HCT116 (cell line): ENCODE results near the gene ZBTB17. TPM values are rescaled to one million over a fixed set of nuclear protein-coding genes. Genes with fewer than 3 reads are reported as not detected.

Source experiments
- ATAC-seq: fragments of 200-7000 bp; cut with Tn5 transposase; 2 replicates; pipeline ENCODE4 v1.9.1; 2020; ENCODE audit warnings: mild to moderate bottlenecking, moderate library complexity
- BruUV-seq: library from RNA; stranded (reverse); fragments of 400-500 nt; replicated peaks from 2 replicates; lab custom pipeline; 2021; lab: Mats Ljungman, UMichigan
- CTCF ChIA-PET: fragments of 300-600 bp; sonication (Branson Sonifier 250); formaldehyde crosslinking; loops from one replicate; lab custom pipeline; 2021; ENCODE audit warnings: antibody characterized with exemption; lab: Charles Lee
- POLR2A ChIA-PET: fragments of 300-600, 350-600 bp; sonication (Branson Sonifier 250); formaldehyde crosslinking; loops from one replicate; lab custom pipeline; 2021; ENCODE audit warnings: antibody characterized with exemption; lab: Charles Lee
- RAD21 ChIA-PET, 2 experiments: fragments of 300-600 bp; sonication (Branson Sonifier 250); formaldehyde crosslinking; loops; one replicate each; lab custom pipeline; 2023; ENCODE audit warnings: low total read pairs in 2 of 2; ENCODE audit not compliant: uncharacterized antibody in 2 of 2, unreplicated experiment in 2 of 2, low non-redundant PET in 1 of 2; lab: Charles Lee
- DNase-seq: peaks from one replicate; pipeline ENCODE4 v3.0.0-alpha.2; 2010; ENCODE audit warnings: low read depth, low spot score
- H2AFZ ChIP-seq: fragments of 200-600 bp; shearing (Covaris generic), sonication (generic); 2 replicates; pipeline ENCODE4 v1.6.1; 2017; ENCODE audit warnings: low read depth, mixed run types, mixed read lengths, antibody characterized with exemption, low read length; ENCODE audit not compliant: poor library complexity, severe bottlenecking
- H3K27ac ChIP-seq: 2 replicates; pipeline ENCODE4 v1.5.1; 2012; ENCODE audit warnings: low read depth, low read length
- H3K27me3 ChIP-seq: fragments of 200-600 bp; sonication (generic); 2 replicates; pipeline ENCODE4 v1.6.1; 2016; ENCODE audit warnings: mixed run types, low read length, mixed read lengths; ENCODE audit not compliant: insufficient read depth
- H3K36me3 ChIP-seq, 2 experiments: fragments of 200-500 bp in 1 of 2; fragments of 200-600 bp in 1 of 2; sonication (Bioruptor generic) in 1 of 2; sonication (generic) in 1 of 2; 2 replicates each; pipeline versions ENCODE4 v1.5.1 to v1.6.1; 2014 to 2016; ENCODE audit warnings: low read length in 2 of 2, inconsistent platforms in 1 of 2, mixed read lengths in 1 of 2, mixed run types in 1 of 2; ENCODE audit not compliant: insufficient read depth in 2 of 2, control insufficient read depth in 1 of 2
- H3K4me1 ChIP-seq, 2 experiments: fragments of 200-600 bp in 1 of 2; sonication (generic) in 1 of 2; 2 replicates each; pipeline versions ENCODE4 v1.5.1 to v1.6.1; 2012 to 2017; ENCODE audit warnings: low read length in 2 of 2, inconsistent platforms in 1 of 2, mild to moderate bottlenecking in 1 of 2, mixed read lengths in 1 of 2, mixed run types in 1 of 2, moderate library complexity in 1 of 2; ENCODE audit not compliant: insufficient read depth in 2 of 2, control insufficient read depth in 1 of 2
- H3K4me2 ChIP-seq: fragments of 200-600 bp; sonication (generic); 2 replicates; pipeline ENCODE4 v1.6.1; 2017; ENCODE audit warnings: mixed run types, low read length, mixed read lengths
- H3K4me3 ChIP-seq, 2 experiments: fragments of 200-600 bp in 1 of 2; sonication (generic) in 1 of 2; replicated peaks in 1 of 2; 2 replicates each; pipeline ENCODE4 v1.5.1; 2011 to 2016; ENCODE audit warnings: low read length in 2 of 2, control low read depth in 1 of 2, low read depth in 1 of 2, mild to moderate bottlenecking in 1 of 2, mixed read lengths in 1 of 2, mixed run types in 1 of 2
- H3K79me2 ChIP-seq: fragments of 200-600 bp; sonication (generic); 2 replicates; pipeline ENCODE4 v1.6.1; 2017; ENCODE audit warnings: mild to moderate bottlenecking, mixed run types, low read length, moderate library complexity, mixed read lengths; ENCODE audit not compliant: insufficient read depth
- H3K9ac ChIP-seq: fragments of 200-600 bp; sonication (generic); 2 replicates; pipeline ENCODE4 v1.6.1; 2016; ENCODE audit warnings: low read length, mixed read lengths
- H3K9me2 ChIP-seq: fragments of 200-600 bp; sonication (generic), shearing (Covaris generic); 2 replicates; pipeline ENCODE4 v1.6.1; 2017; ENCODE audit warnings: mixed run types, mild to moderate bottlenecking, moderate library complexity; ENCODE audit not compliant: insufficient read depth
- H3K9me3 ChIP-seq, 2 experiments: fragments of 200-500 bp in 1 of 2; fragments of 200-600 bp in 1 of 2; sonication (Bioruptor generic) in 1 of 2; sonication (generic) in 1 of 2; 2 replicates each; pipeline ENCODE4 v1.6.1; 2014 to 2017; ENCODE audit warnings: low read length in 2 of 2, mixed read lengths in 2 of 2, inconsistent platforms in 1 of 2, low read depth in 1 of 2, mild to moderate bottlenecking in 1 of 2, mixed run types in 1 of 2, moderate library complexity in 1 of 2; ENCODE audit not compliant: control insufficient read depth in 1 of 2, insufficient read depth in 1 of 2
- H4K20me1 ChIP-seq: fragments of 200-600 bp; sonication (generic), shearing (Covaris generic); 2 replicates; pipeline ENCODE4 v1.6.1; 2017; ENCODE audit warnings: mixed run types, mild to moderate bottlenecking, moderate library complexity; ENCODE audit not compliant: insufficient read depth
- CEBPB ChIP-seq: IDR thresholded peaks from 2 replicates; pipeline ENCODE4 v1.6.1; 2012; ENCODE audit warnings: low read depth
- EZH2phosphoT487 ChIP-seq: fragments of 200-600 bp; IDR thresholded peaks from 2 replicates; pipeline ENCODE4 v1.6.1; 2018; ENCODE audit warnings: antibody characterized with exemption, borderline replicate concordance
- FOSL1 ChIP-seq: IDR thresholded peaks from 2 replicates; pipeline ENCODE4 v1.6.1; 2012; ENCODE audit warnings: low read depth
- POLR2A ChIP-seq: IDR thresholded peaks from 2 replicates; pipeline ENCODE4 v1.7.0; 2011; ENCODE audit warnings: borderline replicate concordance; ENCODE audit not compliant: insufficient read depth, insufficient read length; ENCODE audit errors: extremely low read depth
- SP1 ChIP-seq: IDR thresholded peaks from 2 replicates; pipeline ENCODE4 v1.6.1; 2012; ENCODE audit warnings: low read depth
- YY1 ChIP-seq: IDR thresholded peaks from 2 replicates; pipeline ENCODE4 v1.6.1; 2011; ENCODE audit warnings: low read length, low read depth, moderate library complexity, mild to moderate bottlenecking; ENCODE audit not compliant: insufficient replicate concordance; ENCODE audit errors: extremely low read depth
- intact Hi-C: fragments of 100-400 bp; cut with micrococcal nuclease; formaldehyde crosslinking; loops from 2 replicates; pipeline ENCODE4 v1.10.0; 2022
- total RNA-seq: library from RNA; stranded (reverse); gene quantifications from one replicate; pipeline ENCODE4 v1.2.1, GENCODE V29; 2021; ENCODE audit not compliant: unreplicated experiment

Gene ZBTB17
- total RNA-seq, 1 experiment from 2014 or later: 31.6 TPM

- no TSS peak for BruUV-seq
- ChIA-PET POLR2A (no interaction called here), RAD21 (no interaction called here), CTCF (no interaction called here)
- no peak for DNase-seq
- H3K36me3 ChIP-seq: no peaks in the 10 kb centered on the region
- no peak for ATAC-seq
- no peaks in the 10 kb centered on the region for H3K27me3 ChIP-seq
- peaks cover 28% of the 10 kb centered on the region; the same call in 1 of the 2 replicates for H3K79me2 ChIP-seq
- H3K9ac ChIP-seq: no peak overlapping the region
- H3K9me3 ChIP-seq: no peaks in the 10 kb centered on the region
- H2AFZ ChIP-seq: no peak overlapping the region
- H3K4me2 ChIP-seq: no peak overlapping the region
- TF ChIP-seq SP1 (0 out of 2 replicates have a peak, but pooled peaks have one; percentile 19), EZH2phosphoT487 (no peak), POLR2A (no peak)
- no peaks in the 10 kb centered on the region for H3K9me2 ChIP-seq
- intact Hi-C loops: no loop called here
- H4K20me1 ChIP-seq: no peaks in the 10 kb centered on the region
- no peak overlapping the region for H3K27ac ChIP-seq
- H3K4me3 ChIP-seq: no peak overlapping the region
- peaks cover 11 to 43% of the 10 kb centered on the region in 2 experiments for H3K4me1 ChIP-seq
Observed at GRCh38 chr1:15956150-15956549, 19.8 kb downstream of the ZBTB17 start.

GRCh38 chr1:15955552-15955951, 20.3 kb downstream of the ZBTB17 start:
- H3K9ac ChIP-seq: no peak overlapping the region
- TF ChIP-seq FOSL1 (no peak), YY1 (no peak), CEBPB (no peak)
- TF ChIP-seq, all 23 proteins: peak for 0
- Histone ChIP-seq H3K4me1 (peaks cover 17 to 49% of the 10 kb centered on the region in 2 experiments), H3K27me3 (no peaks in the 10 kb centered on the region), H3K9me2 (no peaks in the 10 kb centered on the region), H4K20me1 (no peaks in the 10 kb centered on the region), H3K36me3 (no peaks in the 10 kb centered on the region), H3K9me3 (no peaks in the 10 kb centered on the region), H3K4me2 (no peak overlapping the region), H3K4me3 (no peak overlapping the region), H2AFZ (no peak overlapping the region), H3K27ac (no peak overlapping the region), H3K79me2 (peaks cover 32% of the 10 kb centered on the region; the same call in 1 of the 2 replicates)
- RAD21 ChIA-PET: no interaction called here
- intact Hi-C loops: no loop called here
- POLR2A ChIA-PET: no interaction called here
- DNase-seq: no peak
- CTCF ChIA-PET: no interaction called here
- ATAC-seq: no peak
- no TSS peak for BruUV-seq
